Measurements from ENCODE around the gene RSL1D1. TPM values are rescaled to one million over a fixed set of nuclear protein-coding genes. Genes with fewer than 3 reads are reported as not detected.

Gene RSL1D1
- 217 to 294 TPM (median 237 TPM) in 5 replicates for total RNA-seq (2022; extraction: Qiagen RNA extraction; ENCODE audit: low read depth)

DNA sequence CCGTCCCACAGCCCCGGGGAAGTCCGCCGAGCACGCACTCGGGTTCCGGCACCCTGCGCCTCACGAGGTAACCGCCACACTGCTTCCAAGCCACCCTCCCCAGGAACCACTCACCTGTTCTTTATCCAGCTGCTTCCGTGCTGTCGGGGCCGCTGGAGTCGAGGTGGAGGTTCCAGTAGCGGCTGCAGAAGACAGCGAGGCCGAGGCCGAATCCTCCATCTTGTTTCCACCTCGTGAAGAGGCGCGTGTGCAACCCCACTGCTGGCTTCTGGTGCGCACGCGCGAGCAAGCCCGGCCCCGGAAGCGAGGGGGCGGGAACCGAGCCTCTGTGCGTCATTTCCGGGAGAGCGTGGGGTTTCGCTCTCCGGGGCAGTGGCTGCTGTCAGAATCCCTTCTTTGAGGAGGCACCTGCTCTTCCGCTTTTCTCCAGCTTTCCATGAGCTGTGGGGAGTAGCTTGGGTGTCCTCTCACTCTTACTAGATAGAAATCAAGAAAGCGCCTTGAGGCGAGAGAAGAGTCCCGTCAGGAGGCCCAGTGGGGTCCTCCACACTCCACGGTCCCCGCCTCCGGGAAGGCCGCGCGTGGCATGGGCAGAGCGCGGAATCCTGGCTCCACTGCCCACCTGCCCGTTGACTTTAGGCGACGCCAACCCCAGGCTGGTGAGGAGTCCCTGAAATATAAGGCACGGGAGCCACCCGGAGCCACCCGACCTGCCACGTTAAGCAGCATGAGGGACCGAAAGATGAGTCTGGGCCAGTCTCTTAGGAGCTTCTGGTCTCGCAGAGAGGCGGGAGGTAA is at the start of gene RSL1D1:
RSL1D1 (minus strand) TSS at position 249 of the 798 bp plus-strand sequence; CDS start at position 219, 30 bp downstream.

DNA sequence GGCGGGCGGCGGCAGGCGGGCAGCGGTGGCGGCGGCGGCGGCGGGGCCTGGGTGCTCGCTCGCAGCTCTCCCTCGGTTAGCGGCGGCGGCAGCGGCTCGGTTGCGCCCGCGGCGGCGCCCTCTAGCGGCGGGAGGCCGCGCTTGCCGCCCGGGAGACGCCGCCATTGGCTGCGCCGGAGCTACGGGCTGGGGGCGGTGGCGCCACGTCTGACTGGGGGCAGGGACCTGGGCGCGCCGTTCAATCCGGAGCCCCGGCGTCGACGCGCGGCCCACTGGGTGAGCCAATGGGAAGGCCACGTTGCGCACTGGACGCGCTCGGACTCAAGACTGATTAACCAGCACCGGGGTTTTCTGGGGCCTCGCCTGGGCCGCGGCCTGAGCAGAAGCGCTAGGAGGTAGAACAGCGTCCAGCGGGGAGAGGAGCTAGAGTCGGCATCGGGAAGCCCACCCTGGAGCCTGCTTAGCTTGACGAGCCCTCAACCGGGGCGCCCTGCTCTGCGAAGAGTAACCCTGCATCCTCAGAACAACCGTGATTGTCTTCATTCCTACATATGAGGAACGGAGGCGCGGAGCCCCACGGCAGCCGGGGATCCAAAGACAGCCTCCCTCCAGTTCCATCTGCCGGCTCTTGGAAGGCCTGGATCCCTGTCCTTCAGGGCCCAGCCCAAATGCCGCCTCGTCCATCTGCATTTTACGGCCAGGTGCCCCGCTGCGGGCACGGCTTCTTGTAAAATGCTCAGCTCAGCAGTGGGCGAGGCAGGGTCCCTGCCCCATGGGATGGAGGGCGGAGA is 54.0 kb downstream of the RSL1D1 start, which contains the start of gene ZC3H7A:
ZC3H7A (minus strand) TSS at position 93 of the 791 bp plus-strand sequence. CDS start 14,904 bp downstream, outside the sequence.

Other genes with a start within 250 kb of the RSL1D1 start
- gene SNN, start 183.1 kb downstream of the RSL1D1 start, total RNA-seq (2022; extraction: Qiagen RNA extraction; ENCODE audit: low read depth) = 7.3 to 9.7 TPM (median 8.9 TPM) in 5 replicates
- 36.9 to 40.0 TPM (median 39.4 TPM) in 5 replicates for gene TXNDC11, start 108.7 kb downstream of the RSL1D1 start, total RNA-seq (2022; extraction: Qiagen RNA extraction; ENCODE audit: low read depth)
- 25.3 to 37.3 TPM (median 25.6 TPM) in 5 replicates for gene ZC3H7A, start 54.3 kb downstream of the RSL1D1 start, total RNA-seq (2022; extraction: Qiagen RNA extraction; ENCODE audit: low read depth)
- 190 to 228 TPM (median 205 TPM) in 5 replicates for gene GSPT1, start 64.4 kb upstream of the RSL1D1 start, total RNA-seq (2022; extraction: Qiagen RNA extraction; ENCODE audit: low read depth)
- 3.0 to 6.6 TPM (median 3.6 TPM) in 5 replicates for gene NPIPB2, start 90.5 kb upstream of the RSL1D1 start, total RNA-seq (2022; extraction: Qiagen RNA extraction; ENCODE audit: low read depth)
- not detected in 5 replicates for gene TNFRSF17, start 113.7 kb upstream of the RSL1D1 start, total RNA-seq (2022; extraction: Qiagen RNA extraction; ENCODE audit: low read depth)
- 2.5 to 3.1 TPM (median 2.9 TPM) in 5 replicates for gene SNX29, start 125.2 kb upstream of the RSL1D1 start, total RNA-seq (2022; extraction: Qiagen RNA extraction; ENCODE audit: low read depth)

Measured in A549 treated with CpdA at 1 μM for 4 hours (cell line).